ENCODE results near the gene PEX13. TPM values are rescaled to one million over a fixed set of nuclear protein-coding genes. Genes with fewer than 3 reads are reported as not detected.

PEX13 gene
- total RNA-seq = 10 to 100 TPM; 13.6 to 30.1 (median 23.2) TPM

GRCh38 chr2:61017556-61018317 lies at the start of gene PEX13, which contains the start of gene PUS10:
Gene PEX13 (plus strand): TSS chr2:61017720. CDS start chr2:61017760, 40 bp downstream.
Gene PUS10 (minus strand): TSS chr2:61018255. CDS start chr2:61011890, 6,365 bp downstream.
- DNase-seq (ENCODE audit: low spot score) (peak; percentile 42), ATAC-seq (ENCODE audit: low FRiP score) (peak; percentile 94)
- no peak for TF ChIP-seq CTCF (IDR thresholded peaks at IDR 0.05)

- no peak for ATAC-seq (ENCODE audit: low FRiP score)
- TF ChIP-seq CTCF (IDR thresholded peaks at IDR 0.05) = no peak
- DNase-seq (ENCODE audit: low spot score) = no peak
Observed at GRCh38 chr2:60972889-60973656, 44.4 kb upstream of the PEX13 start.

- DNase-seq (ENCODE audit: low spot score) = no peak
- TF ChIP-seq CTCF (IDR thresholded peaks at IDR 0.05) = no peak
- no peak for ATAC-seq (ENCODE audit: low FRiP score)
Observed at GRCh38 chr2:60973705-60974104, 43.8 kb upstream of the PEX13 start.

GRCh38 chr2:60974652-60975051 lies 42.9 kb upstream of the PEX13 start:
- TF ChIP-seq CTCF (IDR thresholded peaks at IDR 0.05) = no peak
- ATAC-seq (ENCODE audit: low FRiP score) = no peak
- DNase-seq (ENCODE audit: low spot score) = no peak

- TF ChIP-seq CTCF (IDR thresholded peaks at IDR 0.05) = no peak
- ATAC-seq (ENCODE audit: low FRiP score) (no peak), DNase-seq (ENCODE audit: low spot score) (no peak)
Observed at GRCh38 chr2:60976256-60976850, 41.2 kb upstream of the PEX13 start.

GRCh38 chr2:60976875-60977561 lies 40.5 kb upstream of the PEX13 start:
- ATAC-seq (ENCODE audit: low FRiP score) (no peak), DNase-seq (ENCODE audit: low spot score) (no peak)
- no peak for TF ChIP-seq CTCF (IDR thresholded peaks at IDR 0.05)
